ENCODE measurements around the gene TNPO2. TPM values are rescaled to one million over a fixed set of nuclear protein-coding genes. Genes with fewer than 3 reads are reported as not detected.

TNPO2 gene
- total RNA-seq (ENCODE audit: low replicate concordance) = 78.6 and 99.7 TPM in 2 replicates
- long read RNA-seq, partial matches to known transcripts = 3 of 9 reads
- long read RNA-seq, other reads (novel, unspliced or antisense) = 5 of 9 reads

GRCh38 chr19:12723641-12724426 is at the start of gene TNPO2:
Gene TNPO2, minus strand, starts transcription at chr19:12723932. Its CDS starts 2,955 bp downstream, at chr19:12720977.
- DNase-seq (ENCODE audit: extremely low spot score, unreplicated experiment) = peak; percentile 83
- Mint-ChIP-seq H3K27me3 (no peaks in the 10 kb centered on the region), H3K9me3 (no peaks in the 10 kb centered on the region), H3K27ac (peak within 1 kb of the TSS; percentile 95), H3K4me1 (ENCODE audit: unreplicated experiment) (peaks cover 23% of the 10 kb centered on the region), H3K36me3 (peaks cover 7% of the 10 kb centered on the region), H3K4me3 (peak within 1 kb of the TSS; percentile 96)
- TF ChIP-seq CTCF (conservative IDR thresholded peaks at IDR 0.05) = no peak

- DNase-seq (ENCODE audit: extremely low spot score, unreplicated experiment) = no peak
- Mint-ChIP-seq H3K27ac (no peak overlapping the region), H3K9me3 (no peaks in the 10 kb centered on the region), H3K36me3 (no peaks in the 10 kb centered on the region), H3K4me3 (no peak overlapping the region), H3K27me3 (no peaks in the 10 kb centered on the region), H3K4me1 (ENCODE audit: unreplicated experiment) (peaks cover 6% of the 10 kb centered on the region)
- TF ChIP-seq CTCF (conservative IDR thresholded peaks at IDR 0.05) = no peak
Measured at GRCh38 chr19:12772323-12772722, 48.6 kb upstream of the TNPO2 start.

GRCh38 chr19:12770922-12771321 is 47.2 kb upstream of the TNPO2 start:
- H3K27ac Mint-ChIP-seq = no peak overlapping the region
- no peak overlapping the region for H3K4me3 Mint-ChIP-seq
- peaks cover 6% of the 10 kb centered on the region for H3K4me1 Mint-ChIP-seq (ENCODE audit: unreplicated experiment)
- TF ChIP-seq CTCF (conservative IDR thresholded peaks at IDR 0.05) = no peak
- no peaks in the 10 kb centered on the region for H3K36me3 Mint-ChIP-seq
- no peaks in the 10 kb centered on the region for H3K9me3 Mint-ChIP-seq
- no peak for DNase-seq (ENCODE audit: extremely low spot score, unreplicated experiment)
- H3K27me3 Mint-ChIP-seq = no peaks in the 10 kb centered on the region

- Mint-ChIP-seq H3K4me3 (no peak overlapping the region), H3K4me1 (ENCODE audit: unreplicated experiment) (peaks cover 6% of the 10 kb centered on the region), H3K9me3 (no peaks in the 10 kb centered on the region), H3K27me3 (no peaks in the 10 kb centered on the region), H3K36me3 (no peaks in the 10 kb centered on the region), H3K27ac (peak overlapping the region; percentile 51)
- no peak for TF ChIP-seq CTCF (conservative IDR thresholded peaks at IDR 0.05)
- peak; percentile 74 for DNase-seq (ENCODE audit: extremely low spot score, unreplicated experiment)
Measured at GRCh38 chr19:12769689-12770088, 46.0 kb upstream of the TNPO2 start.

- Mint-ChIP-seq H3K4me1 (ENCODE audit: unreplicated experiment) (no peaks in the 10 kb centered on the region), H3K27ac (no peak overlapping the region), H3K36me3 (no peaks in the 10 kb centered on the region), H3K4me3 (no peak overlapping the region), H3K27me3 (no peaks in the 10 kb centered on the region), H3K9me3 (no peaks in the 10 kb centered on the region)
- TF ChIP-seq CTCF (conservative IDR thresholded peaks at IDR 0.05) = no peak
- no peak for DNase-seq (ENCODE audit: extremely low spot score, unreplicated experiment)
Measured at GRCh38 chr19:12767666-12768065, 43.9 kb upstream of the TNPO2 start.
